PFSK-1 (cell line): ENCODE measurements around the gene SPRR5.

Experiments
- FOXP2 ChIP-seq: optimal IDR thresholded peaks from 2 replicates; pipeline ENCODE3; 2011; ENCODE audit warnings: borderline replicate concordance, control low read depth, inconsistent platforms; ENCODE audit not compliant: insufficient read depth; ENCODE audit errors: extremely low read length, extremely low read depth
- POLR2AphosphoS5 ChIP-seq: IDR thresholded peaks from 2 replicates; pipeline ENCODE4 v1.6.1; 2012; ENCODE audit warnings: low read depth, mild to moderate bottlenecking, control low read depth, low read length, moderate library complexity
- SIN3A ChIP-seq: IDR thresholded peaks from 2 replicates; pipeline ENCODE4 v1.6.1; 2012; ENCODE audit warnings: mild to moderate bottlenecking, low read length, moderate library complexity, borderline replicate concordance; ENCODE audit not compliant: insufficient read depth
- TAF1 ChIP-seq: IDR thresholded peaks from 2 replicates; pipeline ENCODE4 v1.6.1; 2012; ENCODE audit warnings: low read length, control low read depth, borderline replicate concordance; ENCODE audit not compliant: insufficient read depth
- TF ChIP-seq, protein P1 (sequence below), 2 experiments: IDR thresholded peaks; 2 replicates each; pipeline versions ENCODE4 v1.6.1 to v1.8.0; 2011 to 2012; ENCODE audit warnings: low read depth in 2 of 2, low read length in 2 of 2, control low read depth in 1 of 2, inconsistent platforms in 1 of 2, mild to moderate bottlenecking in 1 of 2, moderate library complexity in 1 of 2; ENCODE audit not compliant: insufficient read depth in 1 of 2

Gene SPRR5

DNA sequence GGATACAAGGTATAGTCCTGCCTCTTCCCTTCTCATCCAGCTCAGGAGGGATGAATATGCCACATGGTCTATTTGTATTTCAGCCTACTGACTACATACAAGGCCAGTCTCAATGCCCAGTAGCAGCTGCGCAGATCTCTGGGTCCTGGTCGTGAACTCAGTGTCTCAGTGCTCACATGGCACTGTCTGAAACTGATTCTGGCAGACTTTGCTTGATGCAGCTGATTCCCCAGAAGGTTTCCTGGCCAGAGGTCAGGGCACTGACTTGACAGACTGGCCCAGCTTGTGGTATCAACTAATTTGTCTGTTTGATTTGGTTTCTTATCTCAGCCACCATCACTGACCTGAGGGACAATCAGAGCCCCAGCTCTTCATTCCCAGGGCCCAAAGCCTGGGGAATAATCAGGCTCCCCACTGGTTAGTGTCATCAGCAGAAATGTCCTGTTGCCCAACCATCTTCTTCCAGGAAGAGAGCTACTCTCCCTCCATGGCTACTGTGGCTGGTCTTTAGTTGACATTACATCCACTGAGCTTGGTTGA is 15.9 kb downstream of the SPRR5 start:
- TF ChIP-seq FOXP2, result no peak
- no peak for TF ChIP-seq POLR2AphosphoS5
- TF ChIP-seq, protein P1, sequence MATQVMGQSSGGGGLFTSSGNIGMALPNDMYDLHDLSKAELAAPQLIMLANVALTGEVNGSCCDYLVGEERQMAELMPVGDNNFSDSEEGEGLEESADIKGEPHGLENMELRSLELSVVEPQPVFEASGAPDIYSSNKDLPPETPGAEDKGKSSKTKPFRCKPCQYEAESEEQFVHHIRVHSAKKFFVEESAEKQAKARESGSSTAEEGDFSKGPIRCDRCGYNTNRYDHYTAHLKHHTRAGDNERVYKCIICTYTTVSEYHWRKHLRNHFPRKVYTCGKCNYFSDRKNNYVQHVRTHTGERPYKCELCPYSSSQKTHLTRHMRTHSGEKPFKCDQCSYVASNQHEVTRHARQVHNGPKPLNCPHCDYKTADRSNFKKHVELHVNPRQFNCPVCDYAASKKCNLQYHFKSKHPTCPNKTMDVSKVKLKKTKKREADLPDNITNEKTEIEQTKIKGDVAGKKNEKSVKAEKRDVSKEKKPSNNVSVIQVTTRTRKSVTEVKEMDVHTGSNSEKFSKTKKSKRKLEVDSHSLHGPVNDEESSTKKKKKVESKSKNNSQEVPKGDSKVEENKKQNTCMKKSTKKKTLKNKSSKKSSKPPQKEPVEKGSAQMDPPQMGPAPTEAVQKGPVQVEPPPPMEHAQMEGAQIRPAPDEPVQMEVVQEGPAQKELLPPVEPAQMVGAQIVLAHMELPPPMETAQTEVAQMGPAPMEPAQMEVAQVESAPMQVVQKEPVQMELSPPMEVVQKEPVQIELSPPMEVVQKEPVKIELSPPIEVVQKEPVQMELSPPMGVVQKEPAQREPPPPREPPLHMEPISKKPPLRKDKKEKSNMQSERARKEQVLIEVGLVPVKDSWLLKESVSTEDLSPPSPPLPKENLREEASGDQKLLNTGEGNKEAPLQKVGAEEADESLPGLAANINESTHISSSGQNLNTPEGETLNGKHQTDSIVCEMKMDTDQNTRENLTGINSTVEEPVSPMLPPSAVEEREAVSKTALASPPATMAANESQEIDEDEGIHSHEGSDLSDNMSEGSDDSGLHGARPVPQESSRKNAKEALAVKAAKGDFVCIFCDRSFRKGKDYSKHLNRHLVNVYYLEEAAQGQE (IDR thresholded peaks at IDR 0.05; ENCODE audit: insufficient read depth in 1 of 2, low read depth in 2 of 2, low read length in 2 of 2), result no peak
- no peak for TF ChIP-seq TAF1
- TF ChIP-seq SIN3A, result no peak

DNA sequence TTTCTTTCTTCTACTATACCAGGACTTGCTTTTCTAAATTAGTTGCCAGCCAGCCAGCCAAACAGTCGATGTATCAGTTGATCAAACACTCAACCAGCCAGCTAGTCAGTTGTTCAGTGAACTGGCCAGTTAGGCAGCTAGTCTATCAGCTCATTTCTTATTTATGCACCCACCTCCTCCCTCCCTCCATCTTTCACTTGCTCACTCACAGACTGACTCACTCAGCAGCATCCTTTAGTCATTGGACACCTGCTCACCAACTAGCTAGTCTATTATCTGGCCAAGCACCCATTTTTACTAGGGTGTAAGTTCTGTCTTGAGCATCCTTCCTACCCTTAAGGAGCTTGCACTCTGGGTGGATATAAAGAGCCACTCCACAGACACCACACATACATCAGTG is 17.5 kb downstream of the SPRR5 start:
- TF ChIP-seq POLR2AphosphoS5 (no peak), SIN3A (no peak), TAF1 (no peak), FOXP2 (no peak)
- TF ChIP-seq, protein P1 (IDR thresholded peaks at IDR 0.05; ENCODE audit: insufficient read depth in 1 of 2, low read depth in 2 of 2, low read length in 2 of 2), result no peak

DNA sequence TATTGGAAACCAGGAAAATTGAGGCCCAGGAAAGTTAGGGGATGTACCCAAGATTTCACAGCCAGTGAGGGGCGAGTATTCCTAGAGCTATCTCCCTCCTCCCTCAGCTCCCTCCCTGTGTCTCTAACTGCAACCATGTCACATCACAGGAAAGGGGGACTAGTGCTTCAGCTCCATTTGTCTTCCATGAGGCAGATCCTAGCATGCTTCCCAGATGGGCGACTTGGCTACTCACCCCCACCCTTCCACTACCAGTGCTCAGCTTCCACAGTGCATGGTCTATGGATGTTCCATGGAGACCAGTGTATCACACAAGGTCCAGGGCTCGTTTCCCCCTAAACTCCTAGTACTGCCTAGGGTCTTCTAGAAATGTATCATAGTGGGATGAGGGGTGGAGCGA is 18.8 kb downstream of the SPRR5 start:
- TF ChIP-seq SIN3A, result no peak
- no peak for TF ChIP-seq POLR2AphosphoS5
- TF ChIP-seq, protein P1 (IDR thresholded peaks at IDR 0.05; ENCODE audit: insufficient read depth in 1 of 2, low read depth in 2 of 2, low read length in 2 of 2), result no peak

DNA sequence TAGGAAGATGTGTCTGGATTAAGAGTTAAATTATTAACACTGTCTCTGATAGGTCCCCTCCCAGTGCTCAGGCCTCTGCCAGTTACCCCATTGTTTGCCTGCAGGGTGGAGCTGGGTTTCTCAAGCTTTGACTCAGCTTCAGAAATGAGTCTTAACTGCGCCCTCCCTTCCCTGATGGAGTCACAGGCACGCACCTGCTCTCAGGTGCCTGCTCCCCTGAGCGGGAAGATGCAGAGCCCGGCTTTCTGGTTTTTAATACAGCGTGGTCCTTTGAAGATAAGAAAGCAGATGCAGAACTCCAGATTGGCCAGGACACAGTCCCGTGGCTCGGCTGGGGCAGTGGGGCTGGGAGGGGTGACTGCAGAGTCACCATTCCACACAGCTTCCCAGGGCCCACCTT is 20.2 kb downstream of the SPRR5 start:
- TF ChIP-seq TAF1, result no peak

DNA sequence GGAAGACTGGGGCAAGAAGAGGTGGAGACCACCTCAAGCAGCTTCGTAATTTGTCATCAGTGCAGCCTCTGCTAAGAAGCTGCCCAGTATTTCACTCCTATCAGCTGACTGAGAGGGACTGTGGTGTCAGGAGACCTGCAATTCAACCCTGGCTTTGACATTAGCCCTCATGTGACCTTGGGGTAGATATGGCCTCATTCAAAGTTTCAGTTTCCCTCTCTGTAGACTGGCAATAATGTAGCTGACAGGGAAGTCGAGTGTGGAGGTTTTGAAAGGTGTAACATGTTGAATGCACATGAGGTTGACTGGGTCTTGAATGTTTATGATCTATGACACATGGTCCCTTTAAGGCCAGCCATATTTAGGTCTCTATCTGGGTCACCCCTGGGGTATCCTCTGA is 21.2 kb downstream of the SPRR5 start:
- TF ChIP-seq POLR2AphosphoS5 (no peak), FOXP2 (no peak), TAF1 (no peak), SIN3A (no peak)
- TF ChIP-seq, protein P1 (IDR thresholded peaks at IDR 0.05; ENCODE audit: insufficient read depth in 1 of 2, low read depth in 2 of 2, low read length in 2 of 2), result no peak

DNA sequence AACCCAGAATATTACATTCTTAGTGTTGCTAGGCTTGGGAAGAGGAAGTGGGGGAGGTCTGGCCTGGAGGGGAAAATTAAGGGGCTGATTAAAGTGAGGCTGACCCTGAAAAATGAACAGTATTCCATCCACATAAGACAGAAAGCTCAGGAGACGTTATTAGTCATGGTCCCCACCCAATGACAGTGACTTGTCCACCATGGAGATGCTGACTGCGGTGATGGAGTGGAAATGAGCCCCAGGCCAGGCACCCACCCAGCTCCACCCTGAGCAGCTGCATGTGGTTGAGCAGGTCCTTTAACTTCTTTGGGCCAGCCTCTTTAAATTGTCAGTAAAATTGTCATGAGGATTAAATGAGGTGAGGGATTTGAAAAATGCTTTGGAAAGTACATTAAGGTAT is 22.0 kb downstream of the SPRR5 start:
- TF ChIP-seq POLR2AphosphoS5 (no peak), FOXP2 (no peak), TAF1 (no peak), SIN3A (no peak)
- TF ChIP-seq, protein P1 (IDR thresholded peaks at IDR 0.05; ENCODE audit: insufficient read depth in 1 of 2, low read depth in 2 of 2, low read length in 2 of 2), result no peak
